Natural killer cell (primary cell): ENCODE measurements around the gene PLXDC1. TPM values are rescaled to one million over a fixed set of nuclear protein-coding genes. Genes with fewer than 3 reads are reported as not detected.

Experiments
- ATAC-seq, 3 donors: fragments of 150-1000 bp in 2 of 3; fragments of 200-7000 bp in 1 of 3; cut with Tn5 transposase; 1 replicate in 1 of 3; 2 replicates in 2 of 3; pipeline ENCODE4 v1.10.0; 2021; ENCODE audit warnings: mild to moderate bottlenecking in 2 of 3, moderate library complexity in 2 of 3
- DNase-seq, 2 donors: peaks; one replicate each; pipeline versions ENCODE4 v3.0.0 to v3.0.0-alpha.2; 2013 to 2021; ENCODE audit warnings: mixed read lengths in 1 of 2
- H3K27ac ChIP-seq: one replicate; pipeline ENCODE4 v1.5.1; 2013; ENCODE audit warnings: mild to moderate bottlenecking, low read length
- H3K27me3 ChIP-seq: one replicate; pipeline ENCODE4 v1.6.1; 2013; ENCODE audit warnings: low read length; ENCODE audit not compliant: control insufficient read depth, insufficient read depth
- H3K36me3 ChIP-seq: one replicate; pipeline ENCODE4 v1.6.1; 2013; ENCODE audit warnings: low read length; ENCODE audit not compliant: control insufficient read depth, insufficient read depth
- H3K4me1 ChIP-seq: one replicate; pipeline ENCODE4 v1.6.1; 2013; ENCODE audit warnings: low read length; ENCODE audit not compliant: control insufficient read depth, insufficient read depth
- H3K4me3 ChIP-seq: one replicate; pipeline ENCODE4 v1.5.1; 2013; ENCODE audit warnings: low read length
- H3K9me3 ChIP-seq: one replicate; pipeline ENCODE4 v1.6.1; 2013; ENCODE audit warnings: low read length; ENCODE audit not compliant: control insufficient read depth, insufficient read depth
- H3K27ac Mint-ChIP-seq, 2 donors: one replicate each; pipeline ENCODE4 v1.8.0; 2022; ENCODE audit warnings: mild to moderate bottlenecking in 2 of 2, mixed read lengths in 2 of 2, moderate library complexity in 1 of 2
- H3K27me3 Mint-ChIP-seq, 2 donors: one replicate each; pipeline ENCODE4 v1.8.0; 2022; ENCODE audit warnings: low read depth in 2 of 2, mixed read lengths in 2 of 2
- H3K36me3 Mint-ChIP-seq: one replicate; pipeline ENCODE4 v1.8.0; 2022; ENCODE audit warnings: mixed read lengths
- H3K4me1 Mint-ChIP-seq, 2 donors: one replicate each; pipeline ENCODE4 v1.8.0; 2022; ENCODE audit warnings: mixed read lengths in 2 of 2
- H3K4me3 Mint-ChIP-seq: one replicate; pipeline ENCODE4 v1.8.0; 2022; ENCODE audit warnings: mild to moderate bottlenecking, moderate library complexity, mixed read lengths
- H3K9me3 Mint-ChIP-seq, 2 donors: one replicate each; pipeline ENCODE4 v1.8.0; 2022; ENCODE audit warnings: mixed read lengths in 2 of 2
- CTCF ChIP-seq: fragments of 200-600 bp; IDR thresholded peaks from one replicate; pipeline ENCODE4 v1.8.0; 2022; ENCODE audit warnings: antibody characterized with exemption
- WGBS: methylation state at CpG from one replicate; pipeline ENCODE4 v1.1.7; 2013; ENCODE audit warnings: missing lambda C conversion rate; ENCODE audit not compliant: insufficient coverage; 5-methylcytosine and 5-hydroxymethylcytosine counted together
- intact Hi-C: fragments of 100-400 bp; cut with micrococcal nuclease; formaldehyde crosslinking; loops from one replicate; pipeline ENCODE4 v1.14.2; 2022
- total RNA-seq, 4 donors: library from RNA; stranded (reverse); fragments of 120-200 nt in 1 of 4; gene quantifications; one replicate each; pipeline versions ENCODE4 v1.2.3 to v1.2.4, GENCODE V29; 2013 to 2022

PLXDC1 gene
- total RNA-seq, 3 donors from 2014 or later (not counting 1 experiment from before 2014, with no cell fraction given), result 5.7 to 53.6 (median 15.9) TPM

DNA sequence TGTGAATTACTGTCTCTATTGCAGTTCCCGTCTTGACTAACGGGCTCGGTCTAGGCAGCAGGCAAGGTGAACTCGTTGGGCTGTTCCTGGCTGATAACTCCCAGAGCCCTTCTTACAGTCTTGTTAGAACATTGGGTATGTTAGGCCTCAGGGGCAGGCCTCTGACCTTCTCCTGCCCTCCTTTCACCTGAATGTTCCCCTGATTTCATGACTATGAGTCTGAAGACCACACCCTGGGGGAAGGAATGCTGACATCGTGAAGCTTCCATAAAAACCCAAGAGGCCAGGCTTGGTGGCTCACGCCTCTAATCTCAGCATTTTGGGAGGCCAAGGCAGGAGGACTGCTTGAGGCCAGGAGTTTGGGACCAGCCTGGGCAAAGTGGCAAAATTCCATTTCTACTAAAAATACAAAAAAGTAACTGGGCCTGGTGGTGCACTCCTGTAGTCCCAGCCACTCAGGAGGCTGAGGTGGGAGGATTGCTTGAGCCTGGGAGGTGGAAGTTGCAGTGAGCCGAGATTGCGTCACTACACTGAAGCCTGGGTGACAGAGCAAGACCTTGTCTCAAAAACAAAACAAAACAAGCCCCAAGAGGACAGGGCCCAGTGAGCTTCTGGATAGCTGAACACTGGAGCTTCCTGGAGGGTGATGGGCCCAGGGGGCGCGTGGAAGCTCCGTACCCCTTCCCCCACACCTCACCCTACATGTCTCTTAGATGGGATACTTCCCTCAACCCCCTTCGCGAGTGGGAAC lies 136.5 kb downstream of the PLXDC1 start:
- no peak for ATAC-seq
- 95% methylated on average over 11 of the region's 13 CpGs for WGBS
- Mint-ChIP-seq H3K36me3 (no peaks in the 10 kb centered on the region), H3K27ac (no peak overlapping the region), H3K4me3 (no peak overlapping the region), H3K27me3 (peaks cover 0 to 2% of the 10 kb centered on the region in 2 donors), H3K4me1 (peaks cover 0 to 5% of the 10 kb centered on the region in 2 donors), H3K9me3 (no peaks in the 10 kb centered on the region)
- TF ChIP-seq CTCF, result no peak
- Histone ChIP-seq H3K9me3 (no peaks in the 10 kb centered on the region), H3K36me3 (no peaks in the 10 kb centered on the region), H3K4me3 (no peak overlapping the region), H3K27ac (no peak overlapping the region), H3K4me1 (peaks cover 2% of the 10 kb centered on the region), H3K27me3 (no peaks in the 10 kb centered on the region)
- intact Hi-C loops, result no loop called here
- DNase-seq, result no peak

DNA sequence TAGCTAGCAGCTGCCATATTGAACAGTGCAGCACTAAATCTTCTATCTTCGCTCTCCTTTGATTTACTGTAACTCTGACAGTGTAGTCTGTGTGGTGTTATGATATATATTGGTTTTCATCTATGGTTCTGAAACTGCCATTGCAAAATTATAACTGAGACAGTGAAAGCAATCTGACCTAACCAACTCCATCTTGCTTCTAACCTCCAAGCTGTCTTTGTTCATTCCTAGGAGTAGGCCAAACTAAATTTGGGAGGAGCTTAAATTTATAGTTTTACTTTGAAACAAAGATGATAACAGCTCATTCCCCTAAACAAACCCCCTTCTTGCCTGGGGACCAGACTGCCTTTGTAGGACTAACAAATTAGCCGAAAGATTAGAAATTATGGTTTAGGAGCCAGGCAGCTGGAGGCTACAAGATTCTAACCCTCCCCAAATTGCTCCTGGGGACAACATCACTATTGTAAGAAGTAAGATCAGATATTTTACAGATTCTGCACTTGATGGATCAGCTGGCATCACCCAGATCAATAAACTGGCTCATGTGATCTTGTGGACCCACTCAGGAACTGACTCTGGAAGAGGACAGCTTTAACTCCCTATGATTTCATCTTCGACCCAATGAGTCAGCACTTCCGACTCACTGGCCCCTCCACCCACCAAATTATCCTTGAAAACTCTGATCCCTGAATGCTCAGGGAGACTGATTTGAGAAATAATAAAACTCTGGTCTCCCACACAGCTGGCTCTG lies 137.2 kb downstream of the PLXDC1 start:
- TF ChIP-seq CTCF, result no peak
- H3K27ac Mint-ChIP-seq, result no peak overlapping the region
- no peak overlapping the region for H3K4me3 Mint-ChIP-seq
- no peaks in the 10 kb centered on the region for H3K36me3 ChIP-seq
- no peak for ATAC-seq
- H3K27me3 ChIP-seq, result no peaks in the 10 kb centered on the region
- DNase-seq, result no peak
- H3K4me1 ChIP-seq, result peaks cover 2% of the 10 kb centered on the region
- H3K9me3 ChIP-seq, result no peaks in the 10 kb centered on the region
- no peak overlapping the region for H3K4me3 ChIP-seq
- peaks cover 0 to 2% of the 10 kb centered on the region in 2 donors for H3K27me3 Mint-ChIP-seq
- no peaks in the 10 kb centered on the region for H3K36me3 Mint-ChIP-seq
- H3K27ac ChIP-seq, result no peak overlapping the region
- peaks cover 0 to 5% of the 10 kb centered on the region in 2 donors for H3K4me1 Mint-ChIP-seq
- WGBS, result 94% methylated on average over 4 of the region's 4 CpGs
- intact Hi-C loops, result no loop called here
- H3K9me3 Mint-ChIP-seq, result no peaks in the 10 kb centered on the region

Other genes with a start within 250 kb of the PLXDC1 start
- not detected for gene FBXO47, start 184.2 kb downstream of the PLXDC1 start, total RNA-seq
- gene ARL5C, start 14.5 kb upstream of the PLXDC1 start, total RNA-seq, result under 1 TPM in 1 of 3 donors, not detected in 2; 0.33 TPM
- 10 to 100 TPM; 23.7 to 28.5 (median 28.1) TPM for gene CACNB1, start 46.0 kb upstream of the PLXDC1 start, total RNA-seq
- 1,000 to 10,000 TPM; 1,182 to 1,484 (median 1,482) TPM for gene RPL19, start 48.6 kb upstream of the PLXDC1 start, total RNA-seq
- not detected for gene STAC2, start 74.3 kb upstream of the PLXDC1 start, total RNA-seq
- 10 to 100 TPM; 25.5 to 34.2 (median 32.4) TPM for gene FBXL20, start 250.0 kb upstream of the PLXDC1 start, total RNA-seq